Activated CD4-positive, alpha-beta T cell treated with anti-CD3 and anti-CD28 coated beads, Interleukin-2, amount 50 U/mL, for 4 hours (primary cell): ENCODE results near the gene GMPPA.

Source experiments
- DNase-seq, 2 experiments: peaks; one replicate each; pipeline ENCODE4 v3.0.0-alpha.2; 2020

Gene GMPPA

DNA sequence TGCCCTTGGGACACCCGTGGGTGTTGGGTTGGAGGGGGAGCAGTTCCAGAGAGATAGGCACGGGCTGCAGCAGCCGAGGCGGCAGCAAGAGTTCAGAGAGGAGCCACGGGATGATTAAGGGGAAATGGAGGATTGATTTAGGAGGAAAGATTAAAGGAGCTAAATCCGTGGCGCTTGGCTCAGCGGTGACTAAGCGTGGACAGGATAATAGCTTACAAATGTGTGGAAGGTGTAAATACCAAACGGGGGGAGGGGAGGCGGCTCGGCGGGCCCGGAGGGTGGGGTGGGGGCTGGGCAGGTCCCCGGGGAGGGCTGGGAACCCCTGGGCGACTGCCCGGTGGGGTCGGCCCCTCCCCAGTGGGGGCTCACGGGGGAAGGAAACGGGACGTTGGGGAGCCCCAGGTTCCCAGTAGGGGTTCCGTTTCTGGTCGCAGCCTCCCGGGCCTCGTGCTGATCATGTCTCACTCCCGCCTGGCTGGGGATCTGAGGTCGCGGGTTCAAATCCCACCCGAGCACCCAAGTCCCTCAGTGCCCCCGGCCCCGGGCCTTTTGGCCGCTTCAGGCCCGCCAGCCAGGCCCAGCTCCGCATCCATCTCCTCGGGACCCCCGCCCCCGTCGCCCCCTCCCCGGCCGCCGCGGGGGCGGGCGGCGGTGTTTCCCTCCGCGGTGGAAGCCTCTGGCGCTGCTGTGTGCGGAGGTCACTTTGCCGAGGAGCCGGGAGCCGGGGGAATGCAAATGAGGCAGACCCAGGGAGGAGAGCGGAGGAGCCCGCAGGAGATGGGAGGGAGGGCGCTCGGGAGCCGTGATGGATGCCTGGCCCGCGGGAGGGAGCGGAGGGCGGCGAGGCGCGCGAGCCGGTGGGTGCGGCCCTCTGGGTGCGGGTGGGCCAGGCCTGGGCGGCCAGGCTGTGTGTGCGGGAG is 23.7 kb downstream of the GMPPA start:
- DNase-seq: no peak

DNA sequence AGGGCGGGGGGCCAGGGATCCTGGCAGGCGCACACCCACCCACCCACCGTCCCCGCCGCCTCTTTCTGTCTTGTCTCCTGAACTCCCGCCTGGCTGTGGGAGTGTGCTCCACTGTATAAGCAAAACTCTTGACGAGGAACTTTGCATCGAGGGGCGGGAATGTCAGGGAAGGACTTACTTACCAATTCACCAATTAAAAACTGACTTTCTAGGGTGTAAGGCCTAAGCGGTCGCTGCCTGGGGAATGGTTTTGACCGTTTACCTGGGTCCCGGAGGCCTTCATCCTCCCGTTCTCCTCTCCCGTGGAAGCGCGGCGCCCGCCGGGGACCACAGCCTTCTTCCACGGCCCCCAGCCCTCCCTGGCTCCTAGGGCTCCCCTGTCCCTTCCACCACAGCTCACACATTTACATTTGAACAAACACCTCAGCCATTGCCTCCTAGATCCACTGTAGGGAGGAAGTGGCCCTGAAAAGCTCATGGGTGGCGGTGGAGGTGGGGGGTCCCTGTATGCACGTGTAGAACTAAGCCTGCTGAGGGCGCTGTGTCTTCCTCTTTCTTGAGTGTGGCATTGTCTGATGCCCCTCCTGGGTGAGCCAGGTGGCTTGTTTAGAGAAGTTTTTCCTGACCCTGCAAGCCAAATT is 24.5 kb downstream of the GMPPA start:
- no peak for DNase-seq

DNA sequence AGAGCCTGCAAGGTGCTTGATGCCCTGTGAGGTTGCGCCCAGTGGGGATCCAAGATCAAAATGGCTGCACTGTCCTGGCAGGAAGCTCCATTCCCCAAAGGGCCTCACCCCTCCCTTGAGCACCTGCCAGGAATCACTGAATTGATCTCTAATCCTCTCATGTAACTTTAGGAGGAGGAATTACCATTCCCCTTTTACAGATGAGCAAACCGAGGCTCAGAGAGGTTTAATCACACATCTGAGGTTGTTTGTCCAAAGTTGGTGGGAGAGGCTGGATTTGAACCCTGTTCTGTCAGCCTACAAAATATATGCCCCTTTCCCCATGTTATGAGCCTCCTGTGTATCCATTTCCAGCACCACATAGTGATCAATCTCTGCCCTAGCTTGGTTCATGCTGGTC is 26.1 kb downstream of the GMPPA start:
- no peak for DNase-seq

DNA sequence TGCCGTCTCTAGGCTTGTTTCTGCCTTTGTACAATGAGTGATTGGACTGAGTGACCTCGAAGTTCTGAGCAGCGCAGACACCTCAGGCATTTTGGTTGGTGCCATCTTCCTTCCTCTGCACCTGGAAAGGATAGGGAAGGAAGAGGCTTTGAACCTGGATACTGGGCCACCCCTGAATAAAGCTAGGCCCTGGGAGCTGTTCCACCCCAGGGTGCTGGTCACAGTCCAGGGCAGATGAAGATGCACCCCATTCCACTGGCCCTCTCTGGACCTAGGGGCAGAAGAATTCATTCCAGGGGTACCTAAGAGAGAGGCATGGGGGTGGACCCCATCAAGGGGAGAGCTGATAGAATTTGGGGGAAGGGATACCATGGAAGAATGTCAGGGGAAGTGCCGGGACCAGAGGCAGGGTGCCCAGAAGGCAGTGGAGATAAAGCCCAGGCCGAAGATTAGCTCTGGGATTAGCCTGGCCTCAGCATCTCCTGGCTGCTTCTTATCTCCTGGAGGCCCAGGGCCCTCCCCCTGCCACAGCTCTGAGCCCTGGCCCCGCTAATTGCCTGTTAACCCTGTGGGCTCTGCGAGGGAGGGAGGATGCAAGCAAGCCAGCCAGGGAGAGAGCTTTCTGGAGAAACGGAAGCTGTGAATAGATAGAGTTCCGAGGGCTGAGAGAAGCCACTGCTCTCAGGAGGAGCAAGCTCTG is 27.0 kb downstream of the GMPPA start:
- DNase-seq: no peak

DNA sequence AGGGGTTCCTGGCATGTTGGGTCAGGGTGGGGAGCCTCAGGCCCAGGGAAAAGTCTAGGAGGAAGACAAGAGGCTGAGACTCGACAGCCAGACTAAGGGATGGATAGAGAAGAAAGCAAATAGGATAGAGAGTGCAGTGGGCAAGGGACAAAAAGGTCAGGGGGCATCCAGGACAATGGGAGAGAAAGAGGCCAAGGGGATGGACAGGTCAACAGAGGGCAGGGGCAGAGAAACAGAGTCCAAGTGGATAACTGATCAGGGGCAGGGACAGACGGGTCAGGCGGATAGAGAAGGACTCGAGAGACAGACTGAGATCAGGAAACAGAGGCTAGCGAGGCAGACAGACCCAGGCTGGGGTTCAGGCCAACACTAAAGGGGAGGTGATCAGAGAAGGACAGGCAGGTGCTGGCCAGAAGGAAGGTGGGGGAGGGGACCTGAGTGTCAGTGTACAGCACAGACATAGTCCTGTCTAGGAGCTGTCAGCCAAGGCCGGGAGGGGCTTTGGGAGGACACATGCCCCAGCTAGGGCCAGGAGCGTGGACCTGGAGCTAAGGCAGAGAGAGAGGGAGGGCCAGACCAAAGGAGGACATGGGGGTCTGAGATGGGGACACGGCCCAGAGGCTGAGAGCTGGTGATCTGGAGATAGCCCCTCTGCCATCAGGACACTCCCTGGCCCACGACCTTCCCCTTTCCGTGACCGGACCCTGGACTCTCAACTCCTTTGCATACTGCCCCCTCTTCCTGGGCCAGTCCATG is 27.8 kb downstream of the GMPPA start:
- no peak for DNase-seq

DNA sequence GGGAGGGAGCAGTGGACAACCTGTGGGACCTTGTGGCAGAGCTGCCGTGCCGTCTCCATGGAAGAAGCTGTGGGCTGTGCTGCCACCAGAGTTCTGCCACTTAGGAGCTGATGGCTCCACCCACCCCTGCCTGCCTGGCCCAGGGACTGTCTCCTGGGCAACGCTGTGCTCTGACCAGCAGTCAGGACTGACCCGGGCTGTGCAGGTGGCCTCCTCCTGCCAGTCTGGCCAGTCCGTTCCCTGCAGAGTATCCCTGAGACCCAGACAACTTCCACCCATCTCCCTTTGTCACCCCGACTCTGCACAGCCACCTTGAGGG is 28.3 kb downstream of the GMPPA start:
- no peak for DNase-seq

DNA sequence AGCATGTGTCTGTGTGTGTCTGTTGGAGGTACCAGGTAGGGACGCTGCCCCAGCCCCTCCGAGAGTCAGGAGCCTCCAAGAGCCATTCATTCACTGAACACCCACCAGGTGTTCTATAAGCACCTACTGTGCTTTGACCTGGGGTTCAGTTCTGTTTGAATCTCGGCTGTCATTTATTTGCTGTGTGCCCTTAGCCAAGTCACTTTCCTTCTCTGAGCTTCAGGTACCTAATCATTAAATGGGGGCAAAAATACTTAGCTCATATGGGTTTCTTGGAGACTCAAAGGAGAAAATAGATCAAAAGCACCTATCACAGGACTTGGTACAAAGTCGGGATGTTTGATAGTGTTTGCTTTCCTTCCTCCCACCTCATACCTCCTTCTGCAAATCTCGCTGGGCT is 28.8 kb downstream of the GMPPA start:
- DNase-seq: no peak

DNA sequence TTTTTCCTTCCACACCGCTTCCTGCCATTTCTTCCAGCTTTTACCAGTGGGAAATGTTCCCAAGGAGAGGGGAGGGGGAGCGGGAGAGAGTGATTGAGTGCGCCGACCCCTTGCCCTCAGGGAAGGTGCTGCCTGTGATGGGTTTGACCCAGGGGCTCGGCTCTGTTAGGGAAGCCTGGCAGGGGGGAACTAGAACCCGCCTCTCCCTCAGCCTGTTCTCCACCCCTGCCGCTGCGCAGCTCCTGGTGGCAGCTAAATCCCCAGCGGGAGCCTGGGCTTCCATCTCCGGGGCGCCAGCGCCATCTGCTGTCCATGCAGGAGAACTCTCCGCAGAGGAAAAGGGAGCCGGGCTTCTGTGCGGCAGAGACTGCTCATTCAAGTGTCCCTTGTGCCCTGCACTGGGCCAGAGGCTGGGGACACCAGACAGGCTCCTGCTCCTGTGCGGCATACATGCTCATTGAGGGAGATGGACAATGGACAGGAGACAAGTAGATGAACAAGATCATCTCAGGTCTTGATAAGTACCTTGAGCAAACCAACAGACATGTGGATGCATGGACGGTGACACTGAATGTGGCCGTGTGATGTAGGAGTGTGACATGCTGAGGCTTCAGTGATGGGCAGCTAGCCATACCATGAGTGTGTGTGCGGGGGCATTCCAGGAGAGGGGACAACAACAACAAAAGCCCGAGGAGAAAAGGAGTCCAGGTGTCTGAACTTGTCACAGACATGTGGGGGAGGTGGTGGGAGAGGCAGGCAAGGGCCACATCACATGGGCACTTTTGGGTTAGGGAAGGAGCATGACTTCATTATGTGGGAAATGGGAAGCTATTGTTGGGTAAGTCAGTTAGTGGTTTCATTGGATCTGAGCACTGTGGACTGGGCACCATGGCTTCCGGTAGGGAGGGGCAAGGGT is 31.6 kb downstream of the GMPPA start:
- DNase-seq: peak; percentile 82 to 83

DNA sequence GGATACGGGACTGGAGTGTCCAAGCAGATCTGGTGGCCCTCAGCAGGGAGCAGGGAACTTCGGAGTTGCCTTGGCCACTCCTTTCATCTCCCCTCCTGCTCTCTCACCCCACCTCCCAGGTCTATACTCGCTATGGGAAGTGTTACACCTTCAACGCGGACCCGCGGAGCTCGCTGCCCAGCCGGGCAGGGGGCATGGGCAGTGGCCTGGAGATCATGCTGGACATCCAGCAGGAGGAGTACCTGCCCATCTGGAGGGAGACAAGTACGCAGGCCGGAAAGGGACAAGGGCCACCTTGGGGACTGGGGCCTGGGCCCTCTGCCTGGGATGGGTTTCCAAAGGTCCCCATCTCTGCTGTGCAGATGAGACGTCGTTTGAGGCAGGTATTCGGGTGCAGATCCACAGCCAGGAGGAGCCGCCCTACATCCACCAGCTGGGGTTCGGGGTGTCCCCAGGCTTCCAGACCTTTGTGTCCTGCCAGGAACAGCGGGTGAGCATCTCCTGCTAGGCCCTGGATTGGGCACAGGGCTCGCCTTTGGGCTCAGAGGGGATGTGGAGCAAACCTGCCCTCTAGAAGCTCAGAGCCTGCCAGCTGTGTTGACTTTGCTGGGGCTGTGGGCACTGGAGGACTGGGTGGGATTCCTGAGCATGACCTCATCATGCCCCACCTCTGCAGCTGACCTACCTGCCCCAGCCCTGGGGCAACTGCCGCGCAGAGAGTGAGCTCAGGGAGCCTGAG is 33.1 kb downstream of the GMPPA start:
- DNase-seq: no peak

DNA sequence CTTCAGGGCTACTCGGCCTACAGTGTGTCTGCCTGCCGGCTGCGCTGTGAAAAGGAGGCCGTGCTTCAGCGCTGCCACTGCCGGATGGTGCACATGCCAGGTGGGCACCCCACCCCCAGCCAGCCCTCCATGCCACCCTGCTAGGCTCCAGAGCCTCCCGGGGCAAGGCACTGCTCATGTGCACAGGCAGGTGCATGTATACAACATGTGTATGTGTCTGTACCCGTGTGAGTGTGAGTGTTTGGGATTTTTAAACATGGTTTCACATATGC is 33.6 kb downstream of the GMPPA start:
- no peak for DNase-seq

DNA sequence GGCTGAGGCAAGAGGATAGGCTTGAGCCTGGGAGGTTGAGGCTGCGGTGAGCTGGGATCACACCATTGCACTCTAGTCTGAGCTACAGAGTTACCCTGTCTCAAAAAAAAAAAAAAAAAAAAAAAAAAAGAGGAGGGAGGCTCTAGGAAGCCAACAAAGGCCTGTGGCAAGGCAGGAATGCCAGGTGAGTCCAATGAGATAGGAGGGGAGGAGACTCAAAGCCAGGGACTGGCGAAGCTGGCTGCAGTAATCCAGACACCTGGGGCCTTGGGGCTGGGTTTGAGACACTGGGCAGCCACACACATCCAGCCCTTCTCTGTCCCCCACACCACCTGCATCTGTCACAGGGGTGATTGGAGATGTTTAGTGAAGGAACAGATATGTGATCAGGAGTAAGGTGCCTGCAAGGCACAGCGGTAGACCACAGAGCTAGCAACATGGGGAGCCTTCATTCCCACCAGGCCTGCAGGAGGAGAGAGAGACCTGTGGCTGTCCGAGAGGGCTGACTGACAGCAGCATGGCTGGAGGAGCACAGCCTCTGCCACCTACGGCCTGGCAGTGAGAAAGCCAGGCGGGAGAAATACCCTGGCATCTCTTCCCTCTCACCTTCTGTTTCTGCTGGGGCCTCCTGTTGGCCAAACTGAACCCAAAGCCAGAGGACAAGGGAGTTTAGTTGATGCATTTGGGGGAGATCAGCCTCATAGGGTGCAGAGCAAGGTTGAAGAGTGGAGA is 35.4 kb downstream of the GMPPA start:
- DNase-seq: no peak

DNA sequence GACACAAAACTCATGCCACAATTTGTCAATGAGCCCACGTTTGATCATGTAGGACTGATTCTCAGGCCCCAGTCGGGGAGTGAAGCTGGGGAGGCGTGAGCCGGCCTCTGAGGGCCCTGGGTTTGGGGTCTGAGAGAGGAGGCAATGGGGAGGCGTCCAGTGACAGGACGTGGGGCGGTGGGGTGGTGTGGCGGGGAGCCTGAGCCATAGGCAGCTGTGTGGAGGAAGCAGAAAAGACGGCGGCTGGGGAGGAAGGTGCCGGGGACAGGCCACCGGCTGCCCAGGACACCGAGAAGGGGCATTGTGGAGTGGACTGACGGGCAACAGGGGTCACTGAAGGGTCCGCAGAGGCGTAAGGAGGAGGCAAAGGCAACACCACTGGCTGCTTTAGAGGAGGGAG is 37.7 kb downstream of the GMPPA start:
- DNase-seq: no peak

DNA sequence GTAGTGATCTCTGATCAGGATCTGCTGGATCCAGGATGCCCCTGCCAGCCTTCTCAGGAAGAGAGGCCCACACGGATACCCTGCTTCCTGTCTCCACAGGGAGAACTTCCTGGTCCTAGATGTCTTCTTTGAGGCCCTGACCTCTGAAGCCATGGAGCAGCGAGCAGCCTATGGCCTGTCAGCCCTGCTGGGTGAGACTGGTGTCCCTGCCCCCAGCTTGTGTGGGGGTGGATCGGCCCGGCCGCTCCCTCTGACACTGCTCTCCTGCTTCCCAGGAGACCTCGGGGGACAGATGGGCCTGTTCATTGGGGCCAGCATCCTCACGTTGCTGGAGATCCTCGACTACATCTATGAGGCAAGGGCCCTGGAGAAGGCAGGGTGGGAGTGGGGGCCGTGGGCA is 38.3 kb downstream of the GMPPA start:
- no peak for DNase-seq

DNA sequence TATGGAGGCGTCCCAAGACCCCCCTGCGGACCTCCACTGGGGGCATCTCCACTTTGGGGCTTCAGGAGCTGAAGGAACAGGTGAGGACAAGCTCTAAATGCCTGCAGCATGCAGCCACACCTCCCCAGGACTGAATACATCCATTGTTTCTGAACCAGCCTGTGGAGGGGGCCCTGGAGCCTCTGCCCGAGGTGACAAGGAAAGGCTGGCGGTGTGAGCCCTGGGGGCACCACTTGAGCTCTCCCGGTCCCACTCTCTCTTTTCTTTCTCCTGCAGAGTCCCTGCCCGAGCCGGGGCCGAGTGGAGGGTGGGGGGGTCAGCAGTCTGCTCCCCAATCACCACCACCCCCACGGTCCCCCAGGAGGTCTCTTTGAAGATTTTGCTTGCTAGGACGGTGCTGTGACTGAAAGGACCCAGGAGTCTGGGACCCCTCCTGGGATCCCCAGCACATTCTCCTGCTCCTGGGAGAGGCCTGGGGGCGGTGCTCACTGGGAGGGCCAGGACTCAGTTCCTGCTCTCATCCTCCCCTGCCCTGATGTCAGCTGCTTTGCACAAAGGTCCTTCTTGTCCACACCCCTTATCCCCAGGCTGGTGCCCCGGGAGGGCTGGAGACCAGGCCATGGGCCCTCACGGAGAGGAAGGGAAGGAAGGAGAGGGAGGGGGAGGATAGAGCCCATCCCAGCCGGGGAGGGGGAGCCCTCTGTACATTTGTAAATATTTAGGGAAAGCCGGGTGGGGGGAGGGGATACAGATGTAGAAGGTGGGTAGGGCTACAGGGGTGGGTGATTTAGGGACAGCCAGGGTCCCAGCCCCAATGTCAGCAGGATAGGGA is 39.2 kb downstream of the GMPPA start:
- DNase-seq: no peak

DNA sequence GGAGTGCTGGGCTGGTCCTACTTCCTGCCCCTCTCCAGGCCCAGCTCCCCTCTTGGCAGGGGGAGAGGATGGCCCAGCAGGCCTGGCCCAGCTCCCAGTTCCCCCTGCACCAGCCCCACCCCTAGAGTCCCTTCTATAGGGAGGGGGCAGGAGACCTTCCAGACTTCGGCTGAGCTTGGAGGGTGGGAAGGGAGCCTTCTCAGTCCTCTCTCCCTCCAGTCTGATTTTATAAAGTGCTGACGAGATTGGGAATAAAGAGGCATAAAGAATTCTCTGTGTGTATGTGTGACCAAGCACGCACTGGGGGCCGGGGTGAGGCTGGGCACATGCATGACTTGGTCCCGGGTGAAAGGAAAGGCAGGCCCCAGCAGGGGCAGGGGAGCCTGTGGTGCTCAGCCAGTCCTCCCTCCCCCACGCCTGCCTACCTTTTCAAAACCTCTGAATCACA is 39.8 kb downstream of the GMPPA start:
- DNase-seq: no peak

DNA sequence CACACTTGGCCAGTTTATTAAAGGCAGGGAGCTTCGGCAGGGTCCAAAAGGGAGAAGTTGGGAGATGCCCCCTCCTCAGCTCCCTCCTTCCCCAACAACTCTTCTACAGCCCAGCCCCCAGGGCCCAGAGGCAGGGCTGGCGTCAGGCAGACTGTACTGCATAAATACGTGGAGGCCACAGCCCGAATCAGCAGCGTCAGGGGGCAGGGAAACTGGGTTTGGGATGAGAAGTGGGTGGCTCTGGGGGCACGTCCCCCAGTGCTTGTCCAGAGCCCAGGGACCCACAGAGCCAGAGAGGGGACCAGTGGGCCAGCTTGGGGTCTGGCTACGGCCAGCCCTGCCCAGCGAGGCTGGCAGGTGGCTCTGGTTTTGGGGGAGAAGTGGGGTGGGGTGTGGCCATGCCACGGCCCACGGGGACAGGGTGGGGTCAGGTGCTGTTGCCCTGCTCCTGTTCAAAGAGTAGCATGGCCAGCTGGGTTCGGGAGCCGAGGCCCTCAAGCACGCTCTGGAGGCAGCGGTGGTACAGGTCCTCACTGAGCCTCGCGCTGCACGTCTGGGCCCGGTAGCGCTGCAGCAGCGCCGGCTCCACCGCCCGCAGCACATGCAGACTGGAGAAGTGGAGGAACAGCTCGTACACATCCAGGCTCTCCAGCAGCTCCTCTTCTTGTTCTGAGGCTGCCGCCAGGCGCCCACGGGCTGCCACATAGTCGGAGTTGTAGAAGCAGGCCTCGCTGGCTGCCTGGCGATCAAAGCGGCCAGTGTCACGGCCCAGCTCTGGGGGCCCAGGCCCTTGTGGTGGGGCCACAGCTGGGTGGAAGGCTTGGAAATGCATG is 40.5 kb downstream of the GMPPA start:
- DNase-seq: no peak

DNA sequence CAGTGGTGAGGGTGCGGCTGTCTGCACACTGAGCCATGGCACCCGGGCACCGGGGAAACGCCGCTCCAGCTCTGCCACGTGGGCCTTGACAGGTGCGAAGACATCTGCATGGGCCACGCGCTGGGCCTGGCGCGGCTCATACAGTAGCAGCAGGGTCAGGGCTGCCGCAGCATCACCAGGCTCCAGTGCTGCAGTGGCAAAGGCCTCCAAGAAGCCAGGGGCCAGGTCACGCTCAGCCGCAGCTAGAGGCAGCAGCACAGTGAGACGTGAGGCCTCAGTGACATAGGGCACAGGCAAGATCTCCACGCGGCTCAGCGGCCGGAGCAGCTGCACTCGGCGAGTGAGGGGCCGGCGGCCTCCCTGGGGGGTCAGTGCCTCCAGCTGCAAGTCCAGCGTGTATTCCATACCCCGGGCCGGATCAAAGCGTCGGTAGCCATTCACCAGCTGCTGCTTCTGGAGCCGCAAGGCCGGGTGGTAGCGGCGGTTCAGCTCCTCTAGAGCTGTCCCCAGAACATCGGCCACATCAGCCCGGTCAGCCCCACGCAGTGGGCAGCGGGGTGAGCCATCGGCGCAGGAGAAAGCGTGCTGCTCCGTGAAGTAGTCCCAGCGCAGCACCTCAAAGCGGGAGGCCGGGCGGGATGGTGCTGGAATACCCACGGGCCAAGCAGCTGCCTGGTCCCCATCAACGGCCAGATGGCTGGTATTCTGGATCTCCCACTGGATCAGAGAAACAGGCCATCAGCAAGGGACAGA is 41.4 kb downstream of the GMPPA start:
- no peak for DNase-seq
